Measurements from ENCODE around the gene NEU4.

DNA sequence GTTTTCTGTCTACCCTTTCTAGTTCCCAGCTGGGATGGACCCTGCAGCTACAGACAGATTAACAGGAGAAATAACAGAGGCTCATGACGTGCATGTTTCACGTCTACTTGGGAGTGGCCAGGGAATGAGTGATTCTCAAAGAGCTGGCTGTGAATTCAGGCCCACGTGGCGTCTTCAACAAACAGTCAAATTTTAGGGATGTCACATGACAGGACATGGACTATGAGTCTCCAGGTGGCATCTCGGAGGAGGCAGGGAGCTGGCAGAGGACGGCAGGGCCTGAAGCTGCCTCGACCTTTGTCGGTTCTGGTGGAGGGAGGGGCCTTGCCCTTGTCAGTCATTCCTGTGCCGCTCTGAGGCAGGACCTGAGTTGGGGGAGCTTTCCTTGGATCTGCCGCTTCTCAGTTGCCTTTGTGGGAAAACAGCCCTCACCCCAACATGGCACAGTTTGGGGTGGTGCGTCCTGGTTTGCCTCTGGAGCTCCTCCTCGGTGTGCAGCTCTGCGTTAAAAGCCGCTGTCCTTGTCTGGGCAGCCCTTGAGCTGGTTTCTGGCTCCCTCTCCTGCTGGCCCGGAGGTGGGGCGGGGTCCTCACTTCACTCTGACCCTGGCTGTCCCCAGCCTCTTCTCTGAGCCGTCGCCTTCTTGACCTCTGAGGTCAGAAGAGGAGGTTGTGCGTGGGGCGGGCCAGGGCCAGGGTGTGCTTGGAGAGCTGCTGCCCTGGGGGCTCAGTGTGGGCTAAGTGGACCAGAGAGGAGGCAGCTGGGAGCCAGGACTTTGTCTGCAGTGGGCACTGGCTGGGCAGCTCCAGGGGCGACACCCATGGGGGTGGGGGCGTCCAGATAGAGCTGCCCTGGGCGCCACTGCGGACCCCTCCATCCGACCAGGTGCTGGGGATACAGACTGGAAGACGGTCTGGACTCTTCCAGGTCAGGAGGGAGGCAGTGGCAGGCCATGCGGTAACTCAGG lies 44.4 kb upstream of the NEU4 start:
- TF ChIP-seq CEBPB (IDR thresholded peaks at IDR 0.05; ENCODE audit: low read depth, low read length): no peak
- no peak for TF ChIP-seq POLR2A (IDR thresholded peaks at IDR 0.05; ENCODE audit: low read depth, low read length)
- no peak for TF ChIP-seq CTCF (conservative IDR thresholded peaks at IDR 0.05; ENCODE audit: low read depth, low read length)
- no peak for TF ChIP-seq FOS (IDR thresholded peaks at IDR 0.05; ENCODE audit: low read depth, low read length)
- no peak for TF ChIP-seq MXI1 (IDR thresholded peaks at IDR 0.05; ENCODE audit: borderline replicate concordance, low read depth, low read length)
- TF ChIP-seq CHD1 (IDR thresholded peaks at IDR 0.05; ENCODE audit: low read depth, low read length): no peak
- TF ChIP-seq RAD21 (IDR thresholded peaks at IDR 0.05; ENCODE audit: low read length): no peak
- no peak for TF ChIP-seq NFE2L2 (IDR thresholded peaks at IDR 0.05; ENCODE audit: low read depth, low read length)
- TF ChIP-seq MAZ (IDR thresholded peaks at IDR 0.05; ENCODE audit: borderline replicate concordance, low read depth, low read length): no peak
- TF ChIP-seq BHLHE40 (IDR thresholded peaks at IDR 0.05; ENCODE audit: low read depth, low read length): no peak
- TF ChIP-seq SMC3 (IDR thresholded peaks at IDR 0.05; ENCODE audit: low read depth, low read length): no peak
